ENCODE data around the gene TM2D1. TPM values are rescaled to one million over a fixed set of nuclear protein-coding genes. Genes with fewer than 3 reads are reported as not detected.

TM2D1 gene
- total RNA-seq, 4 donors from 2014 or later = 50.5 to 73.0 (median 65.7) TPM

DNA sequence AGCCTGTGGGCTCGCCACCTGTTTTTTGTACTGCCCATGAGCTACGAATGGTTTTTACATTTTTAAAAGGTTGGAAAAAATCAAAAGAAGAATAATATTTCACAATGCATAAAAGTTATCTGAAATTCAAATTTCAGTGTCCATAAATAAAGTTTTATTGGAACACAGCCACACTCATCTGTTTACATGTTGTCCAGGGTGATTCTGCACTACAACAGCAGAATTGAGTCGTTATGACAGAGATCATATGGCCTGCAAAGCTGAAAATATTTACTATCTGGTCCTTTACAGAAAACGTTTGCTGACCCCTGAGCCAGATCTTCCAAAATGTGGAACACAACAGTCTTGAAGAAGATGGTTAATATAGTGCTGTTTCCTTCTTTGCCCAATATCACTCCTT is 89.4 kb downstream of the TM2D1 start:
- ATAC-seq = no peak
- Histone ChIP-seq H3K4me1 (peaks cover 3 to 38% (median 17%) of the 10 kb centered on the region in 3 donors), H3K9me3 (no peaks in the 10 kb centered on the region), H3K36me3 (no peaks in the 10 kb centered on the region), H3K27ac (no peak overlapping the region), H3K4me3 (no peak overlapping the region), H3K27me3 (no peaks in the 10 kb centered on the region)
- 51 to 65% methylated on average over 4 of the region's 4 CpGs for WGBS, 2 donors (ENCODE audit: low coverage in 1 of 2)
- TF ChIP-seq, protein P1, sequence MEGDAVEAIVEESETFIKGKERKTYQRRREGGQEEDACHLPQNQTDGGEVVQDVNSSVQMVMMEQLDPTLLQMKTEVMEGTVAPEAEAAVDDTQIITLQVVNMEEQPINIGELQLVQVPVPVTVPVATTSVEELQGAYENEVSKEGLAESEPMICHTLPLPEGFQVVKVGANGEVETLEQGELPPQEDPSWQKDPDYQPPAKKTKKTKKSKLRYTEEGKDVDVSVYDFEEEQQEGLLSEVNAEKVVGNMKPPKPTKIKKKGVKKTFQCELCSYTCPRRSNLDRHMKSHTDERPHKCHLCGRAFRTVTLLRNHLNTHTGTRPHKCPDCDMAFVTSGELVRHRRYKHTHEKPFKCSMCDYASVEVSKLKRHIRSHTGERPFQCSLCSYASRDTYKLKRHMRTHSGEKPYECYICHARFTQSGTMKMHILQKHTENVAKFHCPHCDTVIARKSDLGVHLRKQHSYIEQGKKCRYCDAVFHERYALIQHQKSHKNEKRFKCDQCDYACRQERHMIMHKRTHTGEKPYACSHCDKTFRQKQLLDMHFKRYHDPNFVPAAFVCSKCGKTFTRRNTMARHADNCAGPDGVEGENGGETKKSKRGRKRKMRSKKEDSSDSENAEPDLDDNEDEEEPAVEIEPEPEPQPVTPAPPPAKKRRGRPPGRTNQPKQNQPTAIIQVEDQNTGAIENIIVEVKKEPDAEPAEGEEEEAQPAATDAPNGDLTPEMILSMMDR (IDR thresholded peaks at IDR 0.05) = no peak
- TF ChIP-seq POLR2A (IDR thresholded peaks at IDR 0.05) = no peak
- TF ChIP-seq EP300 (IDR thresholded peaks at IDR 0.05) = no peak

DNA sequence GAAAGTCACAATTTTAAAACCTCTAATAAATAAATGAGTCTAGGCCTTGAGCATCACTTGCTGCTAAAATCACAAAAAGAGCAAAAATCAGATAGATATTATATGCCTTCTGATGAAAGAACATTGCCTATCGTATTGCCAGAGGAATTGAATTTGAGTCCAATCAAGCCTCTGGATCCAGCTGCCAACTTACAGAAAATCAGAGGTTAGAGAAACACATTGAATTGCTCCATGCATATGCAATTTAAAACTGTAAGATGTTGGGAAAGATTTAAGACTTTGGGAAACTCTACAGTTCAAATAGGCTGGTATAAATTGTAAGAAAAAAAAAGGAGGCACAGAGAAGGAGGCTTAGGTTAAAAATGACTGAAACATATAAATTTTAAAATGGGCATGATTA is 93.5 kb downstream of the TM2D1 start:
- no peak overlapping the region for H3K4me3 ChIP-seq
- H3K9me3 ChIP-seq = no peaks in the 10 kb centered on the region
- H3K27ac ChIP-seq = no peak overlapping the region
- no peaks in the 10 kb centered on the region for H3K27me3 ChIP-seq
- TF ChIP-seq EP300 (IDR thresholded peaks at IDR 0.05) = no peak
- TF ChIP-seq, protein P1 (IDR thresholded peaks at IDR 0.05) = no peak
- no peak for TF ChIP-seq POLR2A (IDR thresholded peaks at IDR 0.05)
- no peak for TF ChIP-seq POLR2AphosphoS5 (IDR thresholded peaks at IDR 0.05)
- ATAC-seq = no peak
- WGBS, 2 donors (ENCODE audit: low coverage in 1 of 2) = 100% methylated on average over 1 of the region's 1 CpG
- H3K4me1 ChIP-seq = no peaks in the 10 kb centered on the region
- H3K36me3 ChIP-seq = no peaks in the 10 kb centered on the region

Other genes starting within 250 kb of the TM2D1 start
- gene PATJ, start 17.3 kb upstream of the TM2D1 start, total RNA-seq = 10 to 100 TPM; 34.8 to 59.0 (median 37.1) TPM